ENCODE measurements around the gene EFL1.

Gene EFL1

GRCh38 chr15:82186719-82187406 lies 75.7 kb downstream of the EFL1 start:
- no peak for DNase-seq (ENCODE audit: low read depth)
- H3K4me3 ChIP-seq (ENCODE audit: low read depth, low read length), result no peak overlapping the region
- TF ChIP-seq, protein P1, sequence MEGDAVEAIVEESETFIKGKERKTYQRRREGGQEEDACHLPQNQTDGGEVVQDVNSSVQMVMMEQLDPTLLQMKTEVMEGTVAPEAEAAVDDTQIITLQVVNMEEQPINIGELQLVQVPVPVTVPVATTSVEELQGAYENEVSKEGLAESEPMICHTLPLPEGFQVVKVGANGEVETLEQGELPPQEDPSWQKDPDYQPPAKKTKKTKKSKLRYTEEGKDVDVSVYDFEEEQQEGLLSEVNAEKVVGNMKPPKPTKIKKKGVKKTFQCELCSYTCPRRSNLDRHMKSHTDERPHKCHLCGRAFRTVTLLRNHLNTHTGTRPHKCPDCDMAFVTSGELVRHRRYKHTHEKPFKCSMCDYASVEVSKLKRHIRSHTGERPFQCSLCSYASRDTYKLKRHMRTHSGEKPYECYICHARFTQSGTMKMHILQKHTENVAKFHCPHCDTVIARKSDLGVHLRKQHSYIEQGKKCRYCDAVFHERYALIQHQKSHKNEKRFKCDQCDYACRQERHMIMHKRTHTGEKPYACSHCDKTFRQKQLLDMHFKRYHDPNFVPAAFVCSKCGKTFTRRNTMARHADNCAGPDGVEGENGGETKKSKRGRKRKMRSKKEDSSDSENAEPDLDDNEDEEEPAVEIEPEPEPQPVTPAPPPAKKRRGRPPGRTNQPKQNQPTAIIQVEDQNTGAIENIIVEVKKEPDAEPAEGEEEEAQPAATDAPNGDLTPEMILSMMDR (IDR thresholded peaks at IDR 0.05; ENCODE audit: control insufficient read depth, extremely low read depth, insufficient read depth), result no peak

- TF ChIP-seq, protein P1 (IDR thresholded peaks at IDR 0.05; ENCODE audit: control insufficient read depth, extremely low read depth, insufficient read depth), result no peak
- DNase-seq (ENCODE audit: low read depth), result no peak
- H3K4me3 ChIP-seq (ENCODE audit: low read depth, low read length), result no peak overlapping the region
These were observed 76.4 kb downstream of the EFL1 start for GRCh38 chr15:82186161-82186560.

- no peak for DNase-seq (ENCODE audit: low read depth)
- TF ChIP-seq, protein P1 (IDR thresholded peaks at IDR 0.05; ENCODE audit: control insufficient read depth, extremely low read depth, insufficient read depth), result no peak
These were observed 77.8 kb downstream of the EFL1 start for GRCh38 chr15:82184776-82185175.

DNA sequence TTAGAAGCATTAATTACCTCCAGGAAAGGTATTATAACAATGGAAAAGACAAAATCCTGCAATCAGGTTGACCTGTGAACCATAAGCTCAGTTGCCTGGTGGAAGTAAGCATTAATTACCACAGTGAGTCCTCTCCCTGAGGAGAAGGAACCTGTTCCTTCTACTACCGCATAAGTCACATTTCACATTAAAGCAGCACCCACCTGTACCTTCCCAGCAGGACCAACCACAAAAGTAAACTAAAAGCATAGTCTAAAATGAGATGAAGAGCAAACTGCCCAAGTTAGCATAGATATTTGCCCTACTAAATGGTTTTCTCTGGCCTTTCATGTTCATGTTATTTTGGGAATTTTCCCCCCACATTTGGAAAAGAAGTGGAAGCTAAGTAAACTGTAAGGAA lies 78.2 kb downstream of the EFL1 start:
- H3K4me3 ChIP-seq (ENCODE audit: low read depth, low read length), result no peak overlapping the region
- DNase-seq (ENCODE audit: low read depth), result no peak
- TF ChIP-seq, protein P1 (IDR thresholded peaks at IDR 0.05; ENCODE audit: control insufficient read depth, extremely low read depth, insufficient read depth), result no peak

More at GRCh38 chr15:82184776-82185175, 77.8 kb downstream of the EFL1 start:
- no peak overlapping the region for H3K4me3 ChIP-seq (ENCODE audit: low read depth, low read length)

- no peak for DNase-seq (ENCODE audit: low read depth)
- H3K4me3 ChIP-seq (ENCODE audit: low read depth, low read length), result no peak overlapping the region
- TF ChIP-seq, protein P1 (IDR thresholded peaks at IDR 0.05; ENCODE audit: control insufficient read depth, extremely low read depth, insufficient read depth), result no peak
These were observed 79.2 kb downstream of the EFL1 start for GRCh38 chr15:82183121-82184031.

- H3K4me3 ChIP-seq (ENCODE audit: low read depth, low read length), result no peak overlapping the region
- no peak for DNase-seq (ENCODE audit: low read depth)
- TF ChIP-seq, protein P1 (IDR thresholded peaks at IDR 0.05; ENCODE audit: control insufficient read depth, extremely low read depth, insufficient read depth), result no peak
These were observed 81.2 kb downstream of the EFL1 start for GRCh38 chr15:82181371-82181770.

Measured in LNCaP clone FGC (cell line).